Muscle of back (tissue), 13 donors: ENCODE results near the gene SEMA3B. TPM values are rescaled to one million over a fixed set of nuclear protein-coding genes. Genes with fewer than 3 reads are reported as not detected.
"Not testable (repeated sequence)": the region's sequence is repeated elsewhere in the genome, so short reads cannot be mapped to it uniquely, and the experiment has no call there.

Experiments
- DNase-seq, 3 donors: peaks; one replicate each; pipeline versions ENCODE4 v3.0.0 to v3.0.0-alpha.2; 2013
- long read RNA-seq, 9 donors: transcript quantifications; one replicate each; lab custom pipeline, GENCODE V29; 2026
- polyA plus RNA-seq, 10 donors: library from polyadenylated mRNA; unstranded; fragments of 120-200 nt; gene quantifications; one replicate each; pipeline ENCODE4 v1.2.1, GENCODE V29; 2013; ENCODE audit not compliant: insufficient read length in 10 of 10

The SEMA3B gene
- 10 to 100 TPM; 25.1 to 59.2 (median 42.0) TPM for polyA plus RNA-seq
- long read RNA-seq, donor 1, partial matches to known transcripts = 0 of 1 reads
- long read RNA-seq, donor 1, other reads (novel, unspliced or antisense) = 0 of 1 reads
- long read RNA-seq, donor 2, partial matches to known transcripts = 0 of 1 reads
- long read RNA-seq, donor 2, other reads (novel, unspliced or antisense) = 0 of 1 reads
- long read RNA-seq, donor 3 = 0 reads
- long read RNA-seq, donor 4, partial matches to known transcripts = 0 of 2 reads
- long read RNA-seq, donor 4, other reads (novel, unspliced or antisense) = 0 of 2 reads
- long read RNA-seq, donor 5, partial matches to known transcripts = 13 of 16 reads
- long read RNA-seq, donor 5, other reads (novel, unspliced or antisense) = 0 of 16 reads
- long read RNA-seq, donor 6, partial matches to known transcripts = 0 of 4 reads
- long read RNA-seq, donor 6, other reads (novel, unspliced or antisense) = 0 of 4 reads
- long read RNA-seq, donor 7, partial matches to known transcripts = 0 of 3 reads
- long read RNA-seq, donor 7, other reads (novel, unspliced or antisense) = 0 of 3 reads
- long read RNA-seq, donor 8, partial matches to known transcripts = 0 of 1 reads
- long read RNA-seq, donor 8, other reads (novel, unspliced or antisense) = 0 of 1 reads
- long read RNA-seq, donor 9, partial matches to known transcripts = 0 of 1 reads
- long read RNA-seq, donor 9, other reads (novel, unspliced or antisense) = 0 of 1 reads

- DNase-seq = peak in 1 of 3 donors; percentile 48
These were observed at the start of gene SEMA3B for GRCh38 chr3:50268703-50269451. TSS of gene SEMA3B (plus strand) at chr3:50269147. CDS start at chr3:50269241, 94 bp downstream.

- no peak for DNase-seq
These were observed 49.7 kb upstream of the SEMA3B start for GRCh38 chr3:50219285-50219684.

GRCh38 chr3:50220109-50220508, 48.8 kb upstream of the SEMA3B start:
- DNase-seq = no peak

- no peak for DNase-seq
These were observed 47.9 kb upstream of the SEMA3B start for GRCh38 chr3:50221051-50221410.

- DNase-seq = no peak
These were observed 47.4 kb upstream of the SEMA3B start for GRCh38 chr3:50221411-50222168.

- DNase-seq = no peak
These were observed 46.8 kb upstream of the SEMA3B start for GRCh38 chr3:50222169-50222528.

GRCh38 chr3:50224639-50225038, 44.3 kb upstream of the SEMA3B start:
- DNase-seq = no peak

- no peak for DNase-seq
These were observed 42.0 kb upstream of the SEMA3B start for GRCh38 chr3:50226888-50227389.

- DNase-seq = peak; percentile 91 to 97 (median 94)
These were observed 41.4 kb upstream of the SEMA3B start for GRCh38 chr3:50227390-50228183.

- not testable (repeated sequence) for DNase-seq
These were observed 40.7 kb upstream of the SEMA3B start for GRCh38 chr3:50228184-50228763.

- no peak for DNase-seq
These were observed 39.5 kb upstream of the SEMA3B start for GRCh38 chr3:50229490-50229889.

- DNase-seq = peak in 1 of 3 donors; percentile 43
These were observed 38.7 kb upstream of the SEMA3B start for GRCh38 chr3:50230104-50230793.

- no peak for DNase-seq
These were observed 38.2 kb upstream of the SEMA3B start for GRCh38 chr3:50230794-50231125.

GRCh38 chr3:50231581-50231980, 37.4 kb upstream of the SEMA3B start:
- no peak for DNase-seq

GRCh38 chr3:50232303-50232702, 36.6 kb upstream of the SEMA3B start:
- DNase-seq = no peak

- no peak for DNase-seq
These were observed 35.8 kb upstream of the SEMA3B start for GRCh38 chr3:50233176-50233575.

GRCh38 chr3:50235716-50236483, 33.0 kb upstream of the SEMA3B start, which contains the start of gene GNAI2:
TSS of gene GNAI2 (plus strand) at chr3:50236204. CDS start at chr3:50236336, 132 bp downstream.
- peak; percentile 98 to 99 (median 99) for DNase-seq

- no peak for DNase-seq
These were observed 32.3 kb upstream of the SEMA3B start for GRCh38 chr3:50236484-50237132.
